GM19351 (cell line): Measurements from ENCODE around the gene CALCOCO2.
"Not testable (repeated sequence)": the region's sequence is repeated elsewhere in the genome, so short reads cannot be mapped to it uniquely, and the experiment has no call there.

ENCODE experiments used
- ATAC-seq: cut with Tn5 transposase; IDR thresholded peaks from one replicate; pipeline ENCODE4 v1.9.1; 2021; ENCODE audit warnings: mild to moderate bottlenecking, moderate library complexity; ENCODE audit not compliant: unreplicated experiment

The CALCOCO2 gene

DNA sequence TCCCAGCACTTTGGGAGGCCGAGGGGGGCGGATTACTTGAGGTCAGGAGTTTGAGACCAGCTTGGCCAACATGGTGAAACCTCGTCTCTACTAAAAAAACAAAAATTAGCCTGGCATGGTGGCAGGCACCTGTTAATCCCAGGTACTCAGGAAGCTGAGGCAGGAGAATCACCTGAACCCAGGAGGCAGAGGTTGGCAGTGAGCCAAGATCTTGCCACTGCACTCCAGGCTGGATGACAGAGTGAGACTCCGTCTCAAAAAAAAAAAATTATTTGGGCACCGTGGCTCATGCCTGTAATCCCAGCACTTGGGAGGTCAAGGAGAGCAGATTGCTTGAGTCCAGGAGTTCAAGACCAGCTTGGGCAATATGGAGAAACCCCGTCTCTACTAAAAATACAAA, 9.9 kb upstream of the CALCOCO2 start:
- ATAC-seq = not testable (repeated sequence)

DNA sequence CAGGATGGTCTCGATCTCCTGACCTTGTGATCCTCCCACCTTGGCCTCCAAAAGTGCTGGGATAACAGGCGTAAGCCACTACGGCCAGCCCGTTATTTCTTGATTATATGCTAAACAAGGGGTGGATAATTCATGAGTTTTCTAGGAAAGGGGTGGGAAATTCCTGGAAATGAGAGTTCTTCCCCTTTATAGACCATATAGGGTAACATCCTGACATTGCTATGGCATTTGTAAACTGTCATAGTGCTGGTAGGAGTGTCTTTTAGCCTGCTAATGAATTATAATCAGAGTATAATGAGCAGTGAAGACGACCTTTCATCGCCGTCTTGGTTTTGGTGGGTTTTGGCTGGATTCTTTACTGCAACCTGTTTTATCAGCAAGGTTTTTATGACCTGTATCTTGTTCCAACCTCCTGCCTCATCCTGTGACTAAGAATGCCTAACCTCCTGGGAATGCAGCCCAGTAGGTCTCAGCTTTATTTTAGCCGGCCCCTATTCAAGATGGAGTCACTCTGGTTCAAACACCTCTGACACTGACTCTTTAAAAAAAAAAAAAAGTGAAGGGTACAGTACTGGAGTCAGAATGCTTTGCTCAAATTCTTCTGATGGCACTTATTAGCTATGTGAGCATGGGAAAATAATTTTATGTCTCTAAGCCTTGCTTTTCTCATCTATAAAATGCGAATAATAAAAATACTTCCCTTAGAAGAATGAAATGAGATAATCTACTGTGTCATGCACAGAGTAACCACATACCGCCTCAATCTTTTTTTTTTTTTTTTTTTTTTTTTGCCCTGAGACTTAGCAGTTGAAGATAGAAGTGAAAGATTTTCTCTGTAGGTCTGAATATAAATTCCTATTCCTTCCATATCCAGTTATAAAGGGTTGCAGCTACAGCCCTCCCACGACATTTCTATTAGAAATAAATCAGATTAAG, 5.1 kb upstream of the CALCOCO2 start:
- no peak for ATAC-seq

DNA sequence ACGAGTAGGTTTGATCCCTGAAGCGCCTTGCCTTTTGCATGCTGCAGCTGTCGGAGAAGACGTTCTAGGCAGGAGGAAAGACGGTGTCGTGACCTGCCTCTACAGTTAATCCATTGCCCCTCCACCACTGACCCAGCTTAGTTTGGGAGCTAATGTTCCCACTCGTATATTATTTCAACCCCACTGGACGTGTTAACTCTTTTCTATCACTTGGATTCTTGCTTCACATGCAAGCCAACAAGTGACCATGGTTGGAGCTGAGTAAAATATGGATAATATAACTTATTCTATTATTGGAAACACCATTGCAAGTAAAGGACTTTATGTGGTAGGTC, 681 bp downstream of the CALCOCO2 start:
- no peak for ATAC-seq

DNA sequence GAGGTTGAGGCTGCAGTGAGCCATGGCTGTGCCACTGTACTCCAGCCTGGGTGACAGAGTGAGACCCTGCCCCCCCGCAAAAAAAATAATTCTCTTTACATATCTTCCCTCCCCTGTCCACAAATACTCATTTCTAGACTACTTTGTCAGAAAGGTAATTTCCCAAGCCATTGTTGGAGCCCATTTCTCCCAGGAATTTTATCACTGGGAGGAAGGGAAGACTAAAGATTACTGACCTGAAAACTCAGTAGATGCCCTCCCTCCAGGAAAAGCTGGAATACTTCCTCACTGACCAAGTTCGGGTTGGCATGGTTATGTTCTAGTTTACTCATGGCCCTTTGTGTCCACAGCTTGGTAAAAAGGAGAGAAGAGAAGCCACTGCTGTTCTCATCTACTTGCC, 4.1 kb downstream of the CALCOCO2 start:
- no peak for ATAC-seq

DNA sequence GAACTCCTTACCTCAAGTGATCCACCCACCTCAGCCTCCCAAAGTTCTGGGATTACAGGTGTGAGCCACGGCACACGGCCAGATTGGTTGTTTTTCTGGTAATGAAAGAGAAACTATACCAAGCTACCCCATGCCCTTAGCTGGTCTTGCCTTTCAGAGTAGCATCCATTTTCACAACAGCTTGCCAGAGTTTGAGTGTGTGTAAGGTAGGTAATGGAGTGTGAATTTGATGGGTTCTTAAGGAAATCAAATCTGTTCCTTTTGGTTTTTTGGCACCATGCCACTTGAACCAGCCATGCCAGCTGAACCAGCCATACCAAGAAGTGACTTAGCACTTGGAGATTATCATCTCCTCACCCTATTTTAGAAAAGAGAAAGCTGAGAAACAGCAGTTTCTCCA, 5.1 kb downstream of the CALCOCO2 start:
- no peak for ATAC-seq

DNA sequence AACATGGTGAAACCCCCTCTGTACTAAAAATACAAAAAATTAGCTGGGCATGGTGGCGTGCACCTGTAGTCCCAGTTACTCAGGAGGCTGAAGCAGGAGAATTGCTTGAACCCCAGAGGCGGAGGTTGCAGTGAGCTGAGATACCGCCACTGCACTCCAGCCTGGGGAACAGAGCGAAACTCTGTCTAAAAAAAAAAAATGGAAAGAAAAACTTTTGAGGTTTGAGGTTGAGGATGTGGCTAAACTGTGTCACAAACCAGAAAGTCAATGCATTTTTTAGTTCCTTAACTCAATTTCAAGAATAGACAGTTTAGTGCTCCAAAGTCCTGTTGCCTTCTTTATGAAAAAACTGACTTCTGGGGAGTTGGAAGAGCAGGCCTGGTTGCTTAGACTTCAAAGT, 6.6 kb downstream of the CALCOCO2 start:
- ATAC-seq = not testable (repeated sequence)

DNA sequence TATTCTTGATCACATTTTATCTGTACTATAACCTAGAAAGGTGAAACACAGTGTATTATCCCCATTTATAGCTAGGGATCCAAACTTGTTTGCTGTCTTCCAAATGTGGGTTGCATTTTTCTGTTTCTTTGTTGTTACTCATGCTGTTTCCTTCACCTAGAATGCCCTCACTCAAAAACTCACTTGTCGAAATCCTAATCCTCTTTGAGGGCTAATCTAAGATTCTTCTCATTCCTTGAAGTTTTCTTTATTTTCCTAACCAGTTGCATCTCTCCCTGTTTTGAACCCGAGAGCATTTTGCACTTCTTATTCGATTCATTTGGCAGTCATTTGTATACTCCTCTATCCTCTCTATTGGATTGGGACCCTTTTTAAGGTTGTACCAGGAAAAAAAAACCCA, 9.6 kb downstream of the CALCOCO2 start:
- no peak for ATAC-seq

DNA sequence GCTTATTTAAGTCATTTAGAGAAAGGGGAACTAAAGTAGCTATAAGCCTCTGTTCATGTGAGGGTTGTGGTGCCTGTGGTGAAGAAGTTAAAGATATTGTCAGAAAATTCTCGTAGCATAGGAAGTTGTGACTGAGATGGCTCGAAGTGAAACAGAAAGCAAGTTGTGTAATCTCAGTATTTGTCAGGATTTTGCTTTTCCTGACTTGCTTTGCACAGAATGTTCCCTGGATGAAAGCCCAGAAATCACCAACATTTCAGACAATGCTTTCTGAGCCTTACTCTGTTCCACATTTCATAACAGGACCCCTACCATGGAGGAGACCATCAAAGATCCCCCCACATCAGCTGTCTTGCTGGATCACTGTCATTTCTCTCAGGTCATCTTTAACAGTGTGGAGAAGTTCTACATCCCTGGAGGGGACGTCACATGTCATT, 10.6 kb downstream of the CALCOCO2 start:
- peak; percentile 89 for ATAC-seq

DNA sequence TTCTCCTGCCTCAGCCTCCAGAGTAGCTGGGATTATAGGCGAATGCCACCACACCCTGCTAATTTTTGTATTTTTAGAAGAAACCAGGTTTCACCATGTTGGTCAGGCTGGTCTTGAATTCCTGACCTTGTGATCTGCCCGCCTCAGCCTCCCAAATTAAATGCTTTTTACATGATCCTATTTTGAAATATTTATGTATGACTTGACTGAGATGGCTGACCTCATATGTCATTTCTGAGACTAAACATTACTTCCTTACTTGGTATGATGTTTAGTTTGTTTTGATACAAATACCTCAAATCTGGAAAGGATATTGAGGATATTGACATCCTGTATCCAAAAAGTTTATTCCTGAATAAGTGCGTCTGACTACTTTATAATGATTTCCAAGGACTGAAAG, 11.9 kb downstream of the CALCOCO2 start:
- ATAC-seq = no peak

DNA sequence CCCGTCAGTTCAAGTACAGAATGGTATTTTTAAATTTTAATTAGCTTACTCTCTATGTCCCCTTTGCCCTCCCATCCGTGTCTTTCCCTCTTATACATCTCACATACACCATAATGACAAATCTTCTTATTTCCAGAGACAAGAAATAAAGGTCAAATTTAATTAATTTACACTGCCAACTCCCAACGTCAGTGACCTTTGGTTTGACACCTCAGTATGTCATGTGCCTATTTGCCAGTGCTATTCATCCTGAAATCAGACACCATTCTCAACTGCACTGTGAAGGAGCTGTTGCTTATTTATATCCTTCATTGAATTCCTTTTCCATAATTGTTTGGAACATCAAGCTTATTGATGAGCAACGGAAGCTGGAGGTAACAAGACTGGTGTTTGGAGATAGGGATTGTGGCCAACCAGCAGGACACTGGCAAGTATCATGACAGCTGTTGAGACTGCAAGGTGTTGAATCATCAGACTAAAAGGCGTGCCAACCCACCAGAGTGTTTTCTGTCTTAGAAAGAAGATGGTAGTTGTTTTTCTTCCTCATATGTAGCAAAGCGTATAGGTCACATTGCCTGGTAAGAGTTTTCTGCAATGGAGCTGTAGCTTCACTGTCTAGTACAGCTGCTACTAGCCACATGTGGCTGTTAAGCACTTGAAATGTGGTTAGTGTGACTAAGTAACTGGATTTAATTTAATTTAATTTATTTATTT, 12.5 kb downstream of the CALCOCO2 start:
- no peak for ATAC-seq

DNA sequence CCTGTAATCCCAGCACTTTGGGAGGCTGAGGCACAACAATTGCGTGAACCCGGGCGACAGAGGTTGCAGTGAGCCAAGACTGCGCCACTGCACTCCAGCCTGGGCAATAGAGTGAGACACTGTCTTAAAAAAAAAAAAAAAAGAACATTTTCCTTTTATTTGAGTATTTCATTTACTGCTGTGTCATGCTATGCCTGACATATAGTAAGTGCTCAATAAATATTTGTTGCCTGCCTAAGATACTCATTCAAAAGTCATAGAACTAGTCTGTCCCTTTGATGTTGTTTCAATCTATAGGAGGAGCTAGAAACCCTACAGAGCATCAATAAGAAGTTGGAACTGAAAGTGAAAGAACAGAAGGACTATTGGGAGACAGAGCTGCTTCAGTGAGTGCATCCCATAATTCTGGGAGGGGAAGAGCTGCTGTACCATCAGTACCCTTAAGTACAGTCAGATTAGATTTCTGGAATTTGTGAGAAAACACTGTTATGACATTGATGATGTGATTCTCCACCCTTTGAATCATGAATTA, 20.0 kb downstream of the CALCOCO2 start:
- no peak for ATAC-seq

DNA sequence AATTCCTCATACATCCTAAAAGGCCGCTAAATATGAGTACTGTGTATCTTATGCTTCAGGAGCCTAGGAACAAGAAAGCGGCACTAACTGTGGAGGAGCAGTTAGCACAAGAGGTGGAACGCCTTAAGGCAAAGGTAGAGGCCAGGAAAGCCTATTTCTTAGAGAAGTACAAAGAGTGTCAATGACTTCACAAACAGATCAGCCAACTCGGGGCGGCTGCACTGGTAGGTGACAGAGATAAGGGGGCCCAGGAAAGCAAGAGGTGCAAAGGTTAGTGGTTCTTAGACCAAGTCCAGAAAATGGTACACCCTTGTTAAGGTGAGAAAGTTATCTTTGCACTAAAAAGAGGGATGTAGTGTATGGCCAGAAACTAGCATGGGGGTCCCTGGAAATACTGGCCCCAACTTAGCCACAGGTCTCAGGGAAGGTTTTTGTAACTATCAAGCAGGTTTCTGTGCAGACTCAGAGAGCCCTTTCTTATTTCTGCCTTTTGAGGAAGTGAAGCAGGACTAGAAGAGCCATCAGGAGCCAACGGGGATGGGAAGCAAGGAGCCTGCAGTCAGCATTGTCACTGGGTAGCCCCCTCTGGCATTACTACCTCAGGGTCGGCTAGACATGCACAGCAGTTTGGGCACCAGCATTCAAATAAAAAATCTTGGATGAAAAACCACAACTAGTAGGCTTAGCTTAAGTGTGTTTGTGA, 24.1 kb downstream of the CALCOCO2 start:
- no peak for ATAC-seq

DNA sequence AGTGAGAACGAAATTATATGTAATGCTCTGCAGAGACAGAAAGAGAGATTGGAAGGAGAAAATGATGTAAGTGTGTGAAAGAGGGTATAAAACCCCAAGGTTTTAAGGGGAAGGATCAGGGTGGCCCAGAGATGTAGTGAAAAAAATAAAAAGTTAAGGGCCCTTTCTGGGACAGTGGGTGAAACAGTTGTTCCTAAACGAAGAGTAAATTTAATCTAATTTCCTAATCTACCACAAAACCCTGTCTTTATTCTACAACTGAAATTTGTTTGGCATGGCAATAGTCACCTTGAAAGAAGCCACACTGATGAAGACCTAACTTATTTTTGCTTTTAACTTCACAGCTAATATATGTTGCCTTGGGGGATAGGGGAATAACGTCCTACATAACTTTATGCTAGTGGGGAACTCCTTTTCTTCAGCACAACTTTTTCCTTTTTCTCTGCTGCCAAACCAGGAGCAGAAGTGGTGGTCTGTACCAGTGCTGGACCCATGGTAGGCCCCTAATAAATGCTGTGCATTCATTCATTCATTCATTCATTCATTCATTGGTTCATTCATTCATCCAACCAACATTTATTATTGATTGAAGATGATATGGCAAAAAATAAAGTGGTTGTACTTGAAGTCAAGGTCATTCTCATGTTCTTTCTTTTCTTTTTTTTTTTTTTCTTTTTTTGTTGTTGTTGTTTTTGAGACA, 25.4 kb downstream of the CALCOCO2 start:
- no peak for ATAC-seq

DNA sequence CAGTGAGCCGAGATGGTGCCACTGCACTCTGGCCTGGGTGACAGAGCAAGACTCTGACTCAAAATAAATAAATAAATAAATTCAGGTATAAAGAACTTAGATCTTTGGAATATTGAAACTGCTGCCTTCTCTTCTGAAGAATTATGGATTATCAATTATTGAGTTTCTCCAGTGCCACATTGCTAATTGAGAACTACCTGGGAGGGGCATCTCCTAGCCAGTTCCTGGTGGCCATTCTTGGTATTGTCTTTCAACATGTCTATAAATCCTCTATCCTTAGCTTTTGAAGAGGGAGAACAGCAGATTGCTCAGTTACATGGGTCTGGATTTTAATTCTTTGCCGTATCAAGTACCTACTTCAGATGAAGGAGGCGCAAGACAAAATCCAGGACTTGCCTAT, 29.2 kb downstream of the CALCOCO2 start:
- no peak for ATAC-seq

DNA sequence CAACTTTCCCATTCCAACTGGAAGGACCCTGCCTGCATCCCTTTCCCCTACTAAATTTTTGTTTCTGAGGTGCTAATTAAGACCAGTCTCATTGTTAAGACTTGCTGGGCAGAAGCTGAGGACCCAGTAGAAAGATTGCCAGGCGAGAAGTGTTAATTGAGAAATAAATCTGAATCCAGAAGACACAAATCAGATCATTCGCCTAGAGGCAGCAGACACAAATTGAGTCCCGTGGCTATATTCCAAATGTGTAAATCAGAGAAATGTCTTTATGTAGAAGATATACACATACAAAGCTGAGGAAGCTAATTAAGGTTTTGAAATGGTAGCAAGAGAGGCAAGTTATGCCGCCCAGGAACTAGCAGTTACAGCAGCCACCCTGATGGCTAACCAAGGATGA, 29.6 kb downstream of the CALCOCO2 start:
- no peak for ATAC-seq

DNA sequence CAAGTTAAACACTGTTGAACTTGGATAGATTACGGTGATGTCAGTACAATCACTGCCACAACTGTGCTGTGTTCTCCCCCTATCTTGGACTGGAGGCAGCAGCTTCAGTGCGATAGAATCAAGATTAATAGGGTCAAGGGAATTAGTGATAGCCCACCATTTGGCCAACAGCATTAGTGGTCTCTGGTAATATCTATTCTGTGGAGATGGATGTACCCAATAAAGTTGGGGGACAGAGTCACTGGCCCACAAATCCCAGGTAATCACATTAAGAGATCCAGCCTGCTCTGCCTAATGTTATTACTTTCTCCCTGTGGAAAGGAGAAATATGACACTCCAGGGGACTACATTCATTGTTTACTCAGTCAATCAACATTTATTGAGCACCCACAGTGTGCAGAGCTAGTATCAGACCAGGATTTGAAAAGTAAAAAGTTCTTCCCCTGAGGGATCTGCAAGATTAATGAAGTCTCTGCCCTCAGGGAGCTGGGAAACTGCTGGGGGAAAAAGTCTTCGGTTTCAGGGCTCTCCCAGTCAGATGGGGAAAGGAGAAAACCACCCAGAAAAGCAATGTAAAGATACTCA, 38.2 kb downstream of the CALCOCO2 start:
- no peak for ATAC-seq

DNA sequence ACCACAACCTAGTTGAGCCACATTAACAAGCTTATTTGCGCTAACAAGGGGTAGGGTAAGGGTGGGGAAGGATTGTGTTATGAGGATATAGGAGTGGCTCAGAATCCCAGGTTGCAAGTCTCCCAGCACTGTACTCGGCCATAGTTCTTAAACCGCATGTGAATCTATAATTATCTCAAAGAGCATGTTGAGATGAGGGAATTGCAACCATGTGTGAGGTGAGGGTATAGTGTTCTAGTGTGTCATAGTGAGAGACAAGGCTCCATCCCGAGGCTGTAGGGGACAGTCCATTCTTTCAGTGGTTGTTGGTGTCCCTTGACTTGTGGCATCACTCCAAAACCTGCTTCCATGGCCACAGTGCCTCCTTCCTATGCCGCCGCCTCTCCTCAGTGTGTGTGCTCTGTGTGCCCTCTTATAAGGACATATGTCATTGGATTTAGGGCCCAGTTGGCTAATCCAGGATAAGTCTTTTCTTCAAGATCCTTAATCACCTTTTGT, 39.0 kb downstream of the CALCOCO2 start:
- no peak for ATAC-seq

DNA sequence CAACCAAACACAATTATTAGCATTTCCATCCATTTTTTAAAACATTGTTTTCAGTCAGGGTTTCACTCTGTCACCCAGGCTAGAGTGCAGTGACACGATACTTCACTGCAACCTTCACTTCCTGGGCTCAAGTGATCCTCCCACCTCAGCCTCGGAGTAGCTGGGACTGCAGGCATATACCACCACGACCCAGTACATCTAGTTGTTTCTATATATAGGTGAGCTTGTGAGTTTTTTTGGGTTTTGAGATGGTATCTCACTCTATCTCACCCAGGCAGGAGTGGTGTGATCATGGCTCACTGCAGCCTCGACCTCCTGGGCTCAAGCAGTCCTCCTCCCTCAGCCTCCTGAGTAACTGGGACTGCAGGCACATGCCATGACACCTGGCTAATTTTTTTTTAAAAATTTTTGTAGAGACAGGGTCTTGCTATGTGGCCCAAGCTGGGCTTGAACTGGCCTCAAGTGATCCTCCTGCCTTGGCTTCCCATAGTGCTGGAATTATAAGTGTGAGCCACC, 40.3 kb downstream of the CALCOCO2 start:
- ATAC-seq = no peak

DNA sequence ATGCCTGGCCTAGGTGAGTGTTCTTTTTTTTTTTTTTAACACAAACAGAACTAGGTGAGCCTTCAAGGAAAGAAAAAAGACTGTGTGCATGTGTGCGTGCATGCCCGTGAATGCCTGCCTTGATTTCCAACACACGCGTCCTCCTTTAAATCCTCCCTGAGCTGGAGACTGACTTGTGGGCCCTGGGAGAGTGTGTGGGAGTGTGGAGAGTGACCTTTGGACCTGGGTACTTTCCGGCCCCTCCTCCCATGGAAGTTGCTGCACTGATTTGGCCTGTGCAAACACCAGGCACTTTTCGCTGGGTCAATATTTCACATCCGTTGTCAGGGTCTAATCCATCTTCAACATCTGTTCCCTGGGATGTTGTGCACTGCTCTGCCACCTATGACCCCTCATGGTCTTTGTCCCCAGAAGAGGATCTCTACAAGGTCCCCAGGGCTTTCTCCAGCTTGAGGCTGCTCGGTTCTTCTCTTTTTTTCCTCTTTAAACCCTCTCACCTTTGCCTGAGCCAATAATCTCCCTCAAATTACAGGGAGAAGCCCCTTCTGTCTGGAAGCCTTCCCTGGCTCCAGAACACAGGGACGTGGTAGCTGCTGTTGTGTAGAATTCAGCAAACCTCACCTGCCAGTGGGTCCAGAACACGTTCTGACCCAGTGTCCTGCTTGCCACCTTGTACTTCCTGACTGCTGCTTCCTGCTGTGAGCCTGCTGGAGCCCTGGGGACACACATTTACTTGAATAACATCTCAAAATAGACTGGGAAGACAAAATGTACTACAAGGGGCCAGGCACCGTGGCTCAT, 40.9 kb downstream of the CALCOCO2 start:
- ATAC-seq = no peak
